ENCODE results near the gene CDAN1.

Gene CDAN1

GRCh38 chr15:42710662-42711061, 26.3 kb downstream of the CDAN1 start:
- H3K27ac ChIP-seq = no peak overlapping the region
- TF ChIP-seq ZFX (IDR thresholded peaks at IDR 0.05) (no peak), CTCF (conservative IDR thresholded peaks at IDR 0.05) (no peak)

GRCh38 chr15:42707873-42708544, 28.9 kb downstream of the CDAN1 start:
- TF ChIP-seq ZFX (IDR thresholded peaks at IDR 0.05) = no peak
- no peak for TF ChIP-seq CTCF (conservative IDR thresholded peaks at IDR 0.05)
- H3K27ac ChIP-seq = peak overlapping the region; percentile 87

- peak overlapping the region; percentile 87 for H3K27ac ChIP-seq
Measured at GRCh38 chr15:42707068-42707467, 29.9 kb downstream of the CDAN1 start.

GRCh38 chr15:42705336-42705735, 31.6 kb downstream of the CDAN1 start:
- TF ChIP-seq CTCF (conservative IDR thresholded peaks at IDR 0.05) (no peak), ZFX (IDR thresholded peaks at IDR 0.05) (no peak)
- no peak overlapping the region; the same call in 1 of the 2 replicates for H3K27ac ChIP-seq

More at GRCh38 chr15:42707068-42707467, 29.9 kb downstream of the CDAN1 start:
- TF ChIP-seq ZFX (IDR thresholded peaks at IDR 0.05) (no peak), CTCF (conservative IDR thresholded peaks at IDR 0.05) (no peak)

- H3K27ac ChIP-seq = no peak overlapping the region
- no peak for TF ChIP-seq ZFX (IDR thresholded peaks at IDR 0.05)
- TF ChIP-seq CTCF (conservative IDR thresholded peaks at IDR 0.05) = peak; percentile 96
Measured at GRCh38 chr15:42704492-42704926, 32.4 kb downstream of the CDAN1 start.

GRCh38 chr15:42696626-42697025, 40.3 kb downstream of the CDAN1 start:
- TF ChIP-seq CTCF (conservative IDR thresholded peaks at IDR 0.05) = no peak
- H3K27ac ChIP-seq = no peak overlapping the region

GRCh38 chr15:42695527-42696071, 41.3 kb downstream of the CDAN1 start:
- H3K27ac ChIP-seq = no peak overlapping the region; the same call in 1 of the 2 replicates
- no peak for TF ChIP-seq CTCF (conservative IDR thresholded peaks at IDR 0.05)
- TF ChIP-seq ZFX (IDR thresholded peaks at IDR 0.05) = no peak
